Mesendoderm (in vitro differentiated cells): ENCODE measurements around the gene NETO1.

Experiments
- DNase-seq: peaks from one replicate; pipeline ENCODE4 v3.0.0; 2013
- H2AK5ac ChIP-seq: 2 replicates; pipeline ENCODE4 v1.6.1; 2013; ENCODE audit warnings: low read length, inconsistent platforms
- H2BK120ac ChIP-seq: 2 replicates; pipeline ENCODE4 v1.6.1; 2013; ENCODE audit warnings: low read depth, mild to moderate bottlenecking, low read length, moderate library complexity, mixed read lengths
- H2BK15ac ChIP-seq: replicated peaks from 2 replicates; pipeline ENCODE4 v1.6.1; 2013; ENCODE audit warnings: low read depth, mild to moderate bottlenecking, moderate library complexity
- H2BK5ac ChIP-seq: 2 replicates; pipeline ENCODE4 v1.6.1; 2013; ENCODE audit warnings: low read length, inconsistent platforms
- H3K18ac ChIP-seq: 2 replicates; pipeline ENCODE4 v1.6.1; 2013; ENCODE audit warnings: mild to moderate bottlenecking, low read length, mixed read lengths
- H3K23ac ChIP-seq: one replicate; pipeline ENCODE4 v1.6.1; 2013; ENCODE audit warnings: low read length
- H3K27ac ChIP-seq: 2 replicates; pipeline ENCODE4 v1.5.1; 2013; ENCODE audit warnings: low read depth, mild to moderate bottlenecking, inconsistent platforms, low read length, moderate library complexity
- H3K27me3 ChIP-seq: 2 replicates; pipeline ENCODE4 v1.6.1; 2013; ENCODE audit warnings: low read length, control low read depth, mild to moderate bottlenecking, inconsistent platforms; ENCODE audit not compliant: insufficient read depth, poor library complexity
- H3K36me3 ChIP-seq: 2 replicates; pipeline ENCODE4 v1.6.1; 2013; ENCODE audit warnings: low read length, inconsistent platforms; ENCODE audit not compliant: control insufficient read depth, insufficient read depth
- H3K4ac ChIP-seq: one replicate; pipeline ENCODE4 v1.6.1; 2013; ENCODE audit warnings: low read depth, mild to moderate bottlenecking, low read length, moderate library complexity
- H3K4me1 ChIP-seq: 2 replicates; pipeline ENCODE4 v1.6.1; 2013; ENCODE audit warnings: low read depth, low read length, inconsistent platforms; ENCODE audit not compliant: control insufficient read depth
- H3K4me2 ChIP-seq: 2 replicates; pipeline ENCODE4 v1.6.1; 2013; ENCODE audit warnings: low read length
- H3K4me3 ChIP-seq: 2 replicates; pipeline ENCODE4 v1.5.1; 2013; ENCODE audit warnings: mild to moderate bottlenecking, low read length
- H3K56ac ChIP-seq: one replicate; pipeline ENCODE4 v1.6.1; 2013; ENCODE audit warnings: low read length
- H3K79me1 ChIP-seq: 2 replicates; pipeline ENCODE4 v1.6.1; 2013; ENCODE audit warnings: low read length, inconsistent platforms
- H3K79me2 ChIP-seq: 2 replicates; pipeline ENCODE4 v1.6.1; 2013; ENCODE audit warnings: mild to moderate bottlenecking, low read length; ENCODE audit not compliant: control insufficient read depth, insufficient read depth
- H3K9ac ChIP-seq: 2 replicates; pipeline ENCODE4 v1.6.1; 2013; ENCODE audit warnings: low read length, inconsistent platforms
- H4K5ac ChIP-seq: one replicate; pipeline ENCODE4 v1.6.1; 2013; ENCODE audit warnings: low read length
- H4K8ac ChIP-seq: one replicate; pipeline ENCODE4 v1.6.1; 2013; ENCODE audit warnings: low read depth, mild to moderate bottlenecking, control low read depth, low read length, moderate library complexity
- WGBS: extraction: QIAGEN DNeasy Blood & Tissue Kit; methylation state at CpG from one replicate; pipeline ENCODE4 v1.1.7; 2013; ENCODE audit warnings: low lambda C conversion rate, missing lambda C conversion rate; ENCODE audit not compliant: insufficient coverage; ENCODE audit errors: extremely low coverage; 5-methylcytosine and 5-hydroxymethylcytosine counted together

NETO1 gene

GRCh38 chr18:72762515-72763122, 105.2 kb downstream of the NETO1 start:
- Histone ChIP-seq H3K27me3 (no peaks in the 10 kb centered on the region), H3K4me3 (no peak overlapping the region), H4K8ac (no peak overlapping the region), H2BK120ac (no peak overlapping the region), H2AK5ac (no peak overlapping the region), H4K5ac (no peak overlapping the region), H3K79me2 (no peaks in the 10 kb centered on the region), H3K4me1 (no peaks in the 10 kb centered on the region), H3K4me2 (no peak overlapping the region), H3K18ac (no peak overlapping the region), H2BK15ac (no peak overlapping the region), H2BK5ac (no peak overlapping the region), H3K27ac (no peak overlapping the region), H3K56ac (no peak overlapping the region), H3K79me1 (no peaks in the 10 kb centered on the region), H3K9ac (no peak overlapping the region), H3K23ac (no peak overlapping the region), H3K36me3 (no peaks in the 10 kb centered on the region), H3K4ac (no peak overlapping the region)
- DNase-seq: peak; percentile 67
- no CpG with 5 or more reads among the region's 5 CpGs for WGBS

GRCh38 chr18:72752220-72752619, 115.6 kb downstream of the NETO1 start:
- Histone ChIP-seq H3K9ac (no peak overlapping the region), H3K4me1 (no peaks in the 10 kb centered on the region), H3K36me3 (no peaks in the 10 kb centered on the region), H3K4ac (no peak overlapping the region), H2BK5ac (no peak overlapping the region), H3K79me1 (no peaks in the 10 kb centered on the region), H3K79me2 (no peaks in the 10 kb centered on the region), H4K8ac (no peak overlapping the region), H3K27me3 (no peaks in the 10 kb centered on the region), H2AK5ac (no peak overlapping the region), H4K5ac (no peak overlapping the region), H3K18ac (no peak overlapping the region), H2BK15ac (no peak overlapping the region), H3K23ac (no peak overlapping the region), H3K56ac (no peak overlapping the region), H3K4me3 (no peak overlapping the region), H2BK120ac (no peak overlapping the region), H3K4me2 (no peak overlapping the region), H3K27ac (no peak overlapping the region)
- WGBS: no CpG with 5 or more reads among the region's 4 CpGs
- no peak for DNase-seq

GRCh38 chr18:72742002-72742401, 125.8 kb downstream of the NETO1 start:
- Histone ChIP-seq H4K8ac (no peak overlapping the region), H3K36me3 (no peaks in the 10 kb centered on the region), H3K23ac (no peak overlapping the region), H2BK15ac (no peak overlapping the region), H3K79me1 (no peaks in the 10 kb centered on the region), H3K4ac (no peak overlapping the region), H3K9ac (no peak overlapping the region), H3K27me3 (no peaks in the 10 kb centered on the region), H2BK120ac (no peak overlapping the region), H3K4me1 (no peaks in the 10 kb centered on the region), H3K27ac (no peak overlapping the region), H4K5ac (no peak overlapping the region), H2BK5ac (no peak overlapping the region), H3K4me3 (no peak overlapping the region), H3K4me2 (no peak overlapping the region), H3K79me2 (no peaks in the 10 kb centered on the region), H3K56ac (no peak overlapping the region), H2AK5ac (no peak overlapping the region), H3K18ac (no peak overlapping the region)
- WGBS: no CpG with 5 or more reads among the region's 1 CpG
- DNase-seq: no peak

- H4K5ac ChIP-seq: no peak overlapping the region
- H3K79me1 ChIP-seq: no peaks in the 10 kb centered on the region
- H2BK5ac ChIP-seq: no peak overlapping the region
- no peak overlapping the region for H2BK15ac ChIP-seq
- no peaks in the 10 kb centered on the region for H3K4me1 ChIP-seq
- no peak overlapping the region for H2BK120ac ChIP-seq
- H3K36me3 ChIP-seq: no peaks in the 10 kb centered on the region
- no peak overlapping the region for H3K4me3 ChIP-seq
- H3K27me3 ChIP-seq: no peaks in the 10 kb centered on the region
- DNase-seq: no peak
- no peak overlapping the region for H4K8ac ChIP-seq
- no peak overlapping the region for H3K18ac ChIP-seq
- H3K27ac ChIP-seq: no peak overlapping the region
- no peaks in the 10 kb centered on the region for H3K79me2 ChIP-seq
- no peak overlapping the region for H3K4ac ChIP-seq
- H3K4me2 ChIP-seq: no peak overlapping the region
- no peak overlapping the region for H3K9ac ChIP-seq
- H3K23ac ChIP-seq: no peak overlapping the region
- H3K56ac ChIP-seq: no peak overlapping the region
- no peak overlapping the region for H2AK5ac ChIP-seq
- WGBS: no CpG with 5 or more reads among the region's 4 CpGs
Observed at GRCh38 chr18:72738136-72738535, 129.7 kb downstream of the NETO1 start.

GRCh38 chr18:72727776-72728175, 140.0 kb downstream of the NETO1 start:
- Histone ChIP-seq H3K4me1 (no peaks in the 10 kb centered on the region), H3K18ac (no peak overlapping the region), H3K79me2 (no peaks in the 10 kb centered on the region), H3K9ac (no peak overlapping the region), H3K4me2 (no peak overlapping the region), H3K36me3 (no peaks in the 10 kb centered on the region), H3K27ac (no peak overlapping the region), H2BK15ac (no peak overlapping the region), H3K79me1 (no peaks in the 10 kb centered on the region), H3K4ac (no peak overlapping the region), H3K56ac (no peak overlapping the region), H2AK5ac (no peak overlapping the region), H4K8ac (no peak overlapping the region), H4K5ac (no peak overlapping the region), H3K4me3 (no peak overlapping the region), H3K23ac (no peak overlapping the region), H2BK120ac (no peak overlapping the region), H2BK5ac (no peak overlapping the region), H3K27me3 (no peaks in the 10 kb centered on the region)
- WGBS: no CpG with 5 or more reads among the region's 6 CpGs
- DNase-seq: no peak

GRCh38 chr18:72727038-72727655, 140.6 kb downstream of the NETO1 start:
- Histone ChIP-seq H2BK120ac (no peak overlapping the region), H3K27me3 (no peaks in the 10 kb centered on the region), H3K9ac (no peak overlapping the region), H3K56ac (no peak overlapping the region), H3K4ac (no peak overlapping the region), H3K36me3 (no peaks in the 10 kb centered on the region), H3K4me2 (no peak overlapping the region), H3K27ac (no peak overlapping the region), H3K4me3 (no peak overlapping the region), H3K18ac (no peak overlapping the region), H2BK5ac (no peak overlapping the region), H3K79me2 (no peaks in the 10 kb centered on the region), H2BK15ac (no peak overlapping the region), H3K4me1 (no peaks in the 10 kb centered on the region), H4K8ac (no peak overlapping the region), H3K23ac (no peak overlapping the region), H2AK5ac (no peak overlapping the region), H4K5ac (no peak overlapping the region), H3K79me1 (no peaks in the 10 kb centered on the region)
- DNase-seq: no peak
- no CpG with 5 or more reads among the region's 5 CpGs for WGBS
